Activated T-cell treated with anti-CD3 and anti-CD28 coated beads for 48 hours (primary cell): Measurements from ENCODE around the gene ARR3.
A peak's percentile ranks its signal among the peaks of the same experiment; 100 is the strongest.
"Not testable (repeated sequence)": the region's sequence is repeated elsewhere in the genome, so short reads cannot be mapped to it uniquely, and the experiment has no call there.

Experiments used
- DNase-seq: peaks from one replicate; pipeline ENCODE4 v3.0.0-alpha.2; 2020; ENCODE audit warnings: low read depth

The ARR3 gene

GRCh38 chrX:70280573-70280972 lies 12.4 kb downstream of the ARR3 start:
- no peak for DNase-seq

GRCh38 chrX:70281951-70282350 lies 13.8 kb downstream of the ARR3 start, which contains the start of gene RAB41:
TSS of gene RAB41 (plus strand) at chrX:70282172. CDS start at chrX:70282218, 46 bp downstream.
- no peak for DNase-seq

- no peak for DNase-seq
Observed at GRCh38 chrX:70289168-70289792, 21.1 kb downstream of the ARR3 start.

GRCh38 chrX:70289793-70290770 lies 21.9 kb downstream of the ARR3 start, which contains the start of the genes KIF4A and PDZD11:
TSS of gene KIF4A (plus strand) at chrX:70290104. CDS start at chrX:70290459, 355 bp downstream.
TSS of gene PDZD11 (minus strand) at chrX:70289927. CDS start at chrX:70289341, 586 bp downstream.
- DNase-seq: peak; percentile 80

GRCh38 chrX:70292788-70293187 lies 24.7 kb downstream of the ARR3 start:
- no peak for DNase-seq

- DNase-seq: no peak
Observed at GRCh38 chrX:70293621-70294020, 25.5 kb downstream of the ARR3 start.

GRCh38 chrX:70301716-70302115 lies 33.6 kb downstream of the ARR3 start:
- DNase-seq: no peak

- no peak for DNase-seq
Observed at GRCh38 chrX:70313503-70313902, 45.4 kb downstream of the ARR3 start.

- no peak for DNase-seq
Observed at GRCh38 chrX:70322784-70323183, 54.6 kb downstream of the ARR3 start.

- DNase-seq: not testable (repeated sequence)
Observed at GRCh38 chrX:70323628-70324027, 55.5 kb downstream of the ARR3 start.

- DNase-seq: no peak
Observed at GRCh38 chrX:70324326-70324725, 56.2 kb downstream of the ARR3 start.

GRCh38 chrX:70331161-70331560 lies 63.0 kb downstream of the ARR3 start:
- no peak for DNase-seq
